GM21717 (cell line): ENCODE measurements around the gene ITGB6.
A peak's percentile ranks its signal among the peaks of the same experiment; 100 is the strongest.
"Not testable (repeated sequence)": the region's sequence is repeated elsewhere in the genome, so short reads cannot be mapped to it uniquely, and the experiment has no call there.

Experiments used
- ATAC-seq: cut with Tn5 transposase; IDR thresholded peaks from one replicate; pipeline ENCODE4 v1.9.1; 2021; ENCODE audit warnings: mild to moderate bottlenecking, moderate library complexity; ENCODE audit not compliant: unreplicated experiment

The ITGB6 gene

GRCh38 chr2:160142472-160142871, 57.6 kb downstream of the ITGB6 start:
- ATAC-seq: no peak

- ATAC-seq: no peak
Measured at GRCh38 chr2:160141912-160142311, 58.2 kb downstream of the ITGB6 start.

- ATAC-seq: no peak
Measured at GRCh38 chr2:160141419-160141818, 58.7 kb downstream of the ITGB6 start.

GRCh38 chr2:160140471-160140870, 59.6 kb downstream of the ITGB6 start:
- ATAC-seq: no peak

GRCh38 chr2:160139991-160140390, 60.1 kb downstream of the ITGB6 start:
- no peak for ATAC-seq

GRCh38 chr2:160139350-160139749, 60.7 kb downstream of the ITGB6 start:
- no peak for ATAC-seq

- ATAC-seq: no peak
Measured at GRCh38 chr2:160138406-160138805, 61.7 kb downstream of the ITGB6 start.

- no peak for ATAC-seq
Measured at GRCh38 chr2:160137464-160137863, 62.6 kb downstream of the ITGB6 start.

GRCh38 chr2:160132761-160133160, 67.3 kb downstream of the ITGB6 start:
- ATAC-seq: no peak

- ATAC-seq: no peak
Measured at GRCh38 chr2:160126756-160127155, 73.3 kb downstream of the ITGB6 start.

GRCh38 chr2:160126315-160126714, 73.8 kb downstream of the ITGB6 start:
- no peak for ATAC-seq

GRCh38 chr2:160125828-160126227, 74.2 kb downstream of the ITGB6 start:
- no peak for ATAC-seq

- ATAC-seq: no peak
Measured at GRCh38 chr2:160125366-160125765, 74.7 kb downstream of the ITGB6 start.

- no peak for ATAC-seq
Measured at GRCh38 chr2:160124571-160124970, 75.5 kb downstream of the ITGB6 start.

GRCh38 chr2:160114721-160115120, 85.4 kb downstream of the ITGB6 start:
- not testable (repeated sequence) for ATAC-seq

GRCh38 chr2:160114020-160114419, 86.1 kb downstream of the ITGB6 start:
- no peak for ATAC-seq

- peak; percentile 68 for ATAC-seq
Measured at GRCh38 chr2:160111951-160112798, 87.9 kb downstream of the ITGB6 start.

GRCh38 chr2:160110674-160111239, 89.3 kb downstream of the ITGB6 start:
- ATAC-seq: no peak

GRCh38 chr2:160109939-160110673, 90.0 kb downstream of the ITGB6 start:
- peak; percentile 83 for ATAC-seq

GRCh38 chr2:160109243-160109642, 90.8 kb downstream of the ITGB6 start:
- ATAC-seq: no peak

GRCh38 chr2:160108646-160109045, 91.4 kb downstream of the ITGB6 start:
- no peak for ATAC-seq

GRCh38 chr2:160105366-160105765, 94.7 kb downstream of the ITGB6 start:
- ATAC-seq: no peak
